K562 (cell line): ENCODE measurements around the gene BCL10. TPM values are rescaled to one million over a fixed set of nuclear protein-coding genes. Genes with fewer than 3 reads are reported as not detected.

Experiments
- ATF7 ChIP-seq: fragments of 450-650 bp; IDR thresholded peaks from 2 replicates; pipeline ENCODE4 v1.7.1; 2014; ENCODE audit warnings: mild to moderate bottlenecking, moderate library complexity
- E2F1 ChIP-seq: sonication (generic); formaldehyde crosslinking; IDR thresholded peaks from 2 replicates; pipeline ENCODE4 v1.8.1; 2023; ENCODE audit warnings: mild to moderate bottlenecking, missing genetic modification reagents, moderate library complexity
- ETV5 ChIP-seq: sonication (generic); formaldehyde crosslinking; IDR thresholded peaks from 2 replicates; pipeline ENCODE4 v1.4.0; 2020; ENCODE audit warnings: low read depth, mild to moderate bottlenecking, missing genetic modification reagents
- FOSL1 ChIP-seq: fragments of 200-800 bp; sonication (Bioruptor generic); conservative IDR thresholded peaks from 2 replicates; pipeline ENCODE4 v1.6.1; 2016; ENCODE audit warnings: missing genetic modification characterization, missing compliant biosample characterization
- HES1 ChIP-seq: fragments of 450-650 bp; IDR thresholded peaks from 2 replicates; pipeline ENCODE4 v1.6.1; 2016; ENCODE audit warnings: low read depth, mild to moderate bottlenecking, moderate library complexity
- MAFK ChIP-seq: IDR thresholded peaks from 2 replicates; pipeline ENCODE4 v1.6.1; 2011; ENCODE audit warnings: low read length, improper control_type of control experiment
- MTA1 ChIP-seq: fragments of 450-650 bp; IDR thresholded peaks from 2 replicates; pipeline ENCODE4 v1.6.1; 2017; ENCODE audit warnings: borderline replicate concordance
- MYC ChIP-seq, 2 experiments: fragments of 250-450 bp in 1 of 2; sonication (Bioruptor Pico) in 1 of 2; IDR thresholded peaks; 2 replicates each; pipeline versions ENCODE4 v1.5.1 to v1.6.1; 2012 to 2021; ENCODE audit warnings: low read depth in 2 of 2, borderline replicate concordance in 1 of 2, improper control_type of control experiment in 1 of 2, low read length in 1 of 2, mild to moderate bottlenecking in 1 of 2, moderate library complexity in 1 of 2
- NCOR1 ChIP-seq: fragments of 450-650 bp; IDR thresholded peaks from 2 replicates; pipeline ENCODE4 v1.6.1; 2016; ENCODE audit warnings: mild to moderate bottlenecking, moderate library complexity
- NFIC ChIP-seq: fragments of 450-650 bp; IDR thresholded peaks from 2 replicates; pipeline ENCODE4 v1.6.1; 2017; ENCODE audit warnings: mild to moderate bottlenecking, inconsistent platforms
- RAD21 ChIP-seq, 2 experiments: fragments of 250-450 bp in 1 of 2; fragments of 450-650 bp in 1 of 2; sonication (Bioruptor Pico) in 1 of 2; formaldehyde crosslinking in 1 of 2; IDR thresholded peaks in 1 of 2; conservative IDR thresholded peaks in 1 of 2; 2 replicates each; pipeline versions ENCODE4 v1.4.0 to v1.8.0; 2020 to 2022; ENCODE audit warnings: mild to moderate bottlenecking in 2 of 2, moderate library complexity in 1 of 2
- RFX7 ChIP-seq: fragments of 250-450 bp; sonication (Bioruptor Pico); IDR thresholded peaks from 2 replicates; pipeline ENCODE4 v1.5.1; 2021; ENCODE audit warnings: mild to moderate bottlenecking
- SMAD3 ChIP-seq: fragments of 450-650 bp; formaldehyde crosslinking; conservative IDR thresholded peaks from 2 replicates; pipeline ENCODE4 v1.4.0; 2020; ENCODE audit warnings: mild to moderate bottlenecking
- SREBF1 ChIP-seq: fragments of 150-350 bp; IDR thresholded peaks from 2 replicates; pipeline ENCODE4 v1.6.1; 2014; ENCODE audit warnings: antibody characterized with exemption, low read depth, low read length, borderline replicate concordance
- SUPT5H ChIP-seq: fragments of 450-650 bp; IDR thresholded peaks from 2 replicates; pipeline ENCODE4 v1.6.1; 2016
- TAF9B ChIP-seq: fragments of 450-650 bp; IDR thresholded peaks from 2 replicates; pipeline ENCODE4 v1.6.1; 2018; ENCODE audit warnings: mild to moderate bottlenecking; ENCODE audit not compliant: partially characterized antibody
- TCFL5 ChIP-seq: fragments of 250-450 bp; sonication (Bioruptor Pico); conservative IDR thresholded peaks from 2 replicates; pipeline ENCODE4 v1.6.1; 2021; ENCODE audit warnings: mild to moderate bottlenecking, moderate library complexity, matching md5 sums
- TEAD4 ChIP-seq, 2 experiments: sonication (generic) in 1 of 2; formaldehyde crosslinking in 1 of 2; IDR thresholded peaks; 2 replicates each; pipeline versions ENCODE4 v1.6.1 to v1.8.0; 2012 to 2022; ENCODE audit warnings: borderline replicate concordance in 1 of 2, inconsistent platforms in 1 of 2, low read length in 1 of 2, mild to moderate bottlenecking in 1 of 2, missing genetic modification reagents in 1 of 2
- ZMIZ1 ChIP-seq, 2 experiments: fragments of 150-350 bp in 1 of 2; IDR thresholded peaks; 2 replicates each; pipeline ENCODE4 v1.6.1; 2012 to 2016; ENCODE audit warnings: low read depth in 2 of 2, low read length in 2 of 2, mild to moderate bottlenecking in 1 of 2, moderate library complexity in 1 of 2
- ZNF561 ChIP-seq: fragments of 450-650 bp; formaldehyde crosslinking; conservative IDR thresholded peaks from 2 replicates; pipeline ENCODE4 v1.4.0; 2020; ENCODE audit warnings: mild to moderate bottlenecking, moderate library complexity
- ZNF699 ChIP-seq: fragments of 250-450 bp; sonication (Bioruptor Pico); IDR thresholded peaks from 2 replicates; pipeline ENCODE4 v1.8.0; 2021; ENCODE audit warnings: mild to moderate bottlenecking, moderate library complexity; ENCODE audit not compliant: insufficient replicate concordance
- ZNF785 ChIP-seq: fragments of 250-450 bp; sonication (Bioruptor Pico); IDR thresholded peaks from 2 replicates; pipeline ENCODE4 v1.4.0; 2020; ENCODE audit warnings: mild to moderate bottlenecking
- polyA plus RNA-seq, 8 experiments: library from polyadenylated mRNA; depleted of rRNA in 4 of 8; stranded (reverse) in 5 of 8; unstranded in 3 of 8; fragments of >200 nt; fragmentation: Nextera tagmentation in 2 of 8; fragmentation: Illumina TruSeq in 1 of 8; extraction: Ambion mirVana in 2 of 8; extraction: Trizol in 1 of 8; gene quantifications; 2 replicates each; pipeline versions ENCODE4 v1.2.1 to v1.2.3, GENCODE V29; 2011 to 2014; ENCODE audit warnings: inconsistent platforms in 1 of 8, missing spikeins in 1 of 8
- total RNA-seq, 7 experiments: library from RNA; depleted of rRNA in 6 of 7; stranded (reverse); fragments of >200 nt in 6 of 7; fragmentation: Illumina TruSeq in 2 of 7; extraction: Trizol in 2 of 7; gene quantifications; 2 replicates each; pipeline versions ENCODE4 v1.2.1 to v1.2.3, GENCODE V29; 2011 to 2021; ENCODE audit warnings: low replicate concordance in 1 of 7

BCL10 gene
- total and polyA plus RNA-seq, 9 of the 15 experiments (the other 6 are each of a cell fraction or from before 2014, with no cell fraction given) = 8.0 to 19.4 (median 12.3) TPM

- 0 out of 2 replicates have a peak, but pooled peaks have one; percentile 18 for TF ChIP-seq ATF7
- no peak for TF ChIP-seq MYC (IDR thresholded peaks at IDR 0.05; ENCODE audit: low read depth, low read length)
- TF ChIP-seq MYC (CRISPR knock-in tag; IDR thresholded peaks at IDR 0.05; ENCODE audit: borderline replicate concordance, low read depth) = no peak
- TF ChIP-seq HES1 = no peak
- peak; percentile 53 for TF ChIP-seq NCOR1
- no peak for TF ChIP-seq MTA1
- no peak for TF ChIP-seq TCFL5 (CRISPR knock-in tag)
- no peak for TF ChIP-seq ZNF699 (CRISPR knock-in tag)
- no peak for TF ChIP-seq NFIC
- TF ChIP-seq RFX7 (CRISPR knock-in tag) = no peak
- no peak for TF ChIP-seq FOSL1 (tag)
- TF ChIP-seq TEAD4 (IDR thresholded peaks at IDR 0.05; ENCODE audit: low read length) = peak; percentile 45
- no peak for TF ChIP-seq TEAD4 (CRISPR knock-in tag; IDR thresholded peaks at IDR 0.05; ENCODE audit: borderline replicate concordance)
- no peak for TF ChIP-seq ZMIZ1 (IDR thresholded peaks at IDR 0.05; ENCODE audit: low read depth in 2 of 2, low read length in 2 of 2)
- TF ChIP-seq ETV5 (CRISPR knock-in tag) = peak; percentile 80
- TF ChIP-seq SUPT5H = no peak
- TF ChIP-seq RAD21 (CRISPR knock-in tag; conservative IDR thresholded peaks at IDR 0.05 in 1 of 2, IDR thresholded peaks at IDR 0.05 in 1 of 2) = peak; percentile 41 to 45
- TF ChIP-seq TAF9B = no peak
- no peak for TF ChIP-seq MAFK
- TF ChIP-seq SMAD3 (CRISPR knock-in tag) = no peak
- no peak for TF ChIP-seq E2F1 (CRISPR knock-in tag)
- no peak for TF ChIP-seq ZNF785
- TF ChIP-seq SREBF1 = no peak
- TF ChIP-seq ZNF561 (CRISPR knock-in tag) = no peak
Observed at GRCh38 chr1:85244271-85245061, 32.0 kb downstream of the BCL10 start (continued).
